Endothelial cell of umbilical vein (primary cell): ENCODE results near the gene PPP3CA. TPM values are rescaled to one million over a fixed set of nuclear protein-coding genes. Genes with fewer than 3 reads are reported as not detected.

Source experiments
- BruUV-seq: library from RNA; stranded (reverse); fragments of 400-500 nt; replicated peaks from 2 replicates; lab custom pipeline; 2021; lab: Mats Ljungman, UMichigan
- CTCF ChIA-PET: fragments of 300-600, 350-600 bp; sonication (Branson Sonifier 250); formaldehyde crosslinking; loops from one replicate; lab custom pipeline; 2021; ENCODE audit warnings: antibody characterized with exemption, inconsistent platforms; lab: Charles Lee
- POLR2A ChIA-PET: fragments of 300-600, 350-600 bp; sonication (Branson Sonifier 250); formaldehyde crosslinking; loops from one replicate; lab custom pipeline; 2021; ENCODE audit warnings: antibody characterized with exemption, inconsistent platforms; lab: Charles Lee
- DNase-seq: peaks from one replicate; pipeline ENCODE4 v3.0.0-alpha.2; 2011; ENCODE audit warnings: low read depth, low spot score
- FAIRE-seq: peaks from 2 replicates; lab custom pipeline; 2011; peaks lifted over from hg19 to GRCh38; lab: Jason Lieb, UNC
- H2AFZ ChIP-seq: 2 replicates; pipeline ENCODE4 v1.6.0; 2012; ENCODE audit warnings: low read depth, low read length, control low read depth, inconsistent platforms
- H3K27ac ChIP-seq: 2 replicates; pipeline ENCODE4 v1.5.1; 2011; ENCODE audit warnings: low read depth, mild to moderate bottlenecking, control low read depth, low read length, moderate library complexity; ENCODE audit not compliant: insufficient read depth
- H3K27me3 ChIP-seq, 2 experiments: 2 replicates each; pipeline versions ENCODE4 v1.6.0 to v1.6.1; 2011; ENCODE audit warnings: low read length in 2 of 2, mixed read lengths in 1 of 2; ENCODE audit not compliant: control insufficient read depth in 2 of 2, insufficient read depth in 2 of 2
- H3K36me3 ChIP-seq, 2 experiments: 2 replicates in 1 of 2; 3 replicates in 1 of 2; pipeline ENCODE4 v1.5.1; 2011; ENCODE audit warnings: low read length in 2 of 2, mild to moderate bottlenecking in 1 of 2, moderate library complexity in 1 of 2; ENCODE audit not compliant: control insufficient read depth in 2 of 2, insufficient read depth in 2 of 2; ENCODE audit errors: extremely low read depth in 1 of 2
- H3K4me1 ChIP-seq: 3 replicates; pipeline ENCODE4 v1.5.1; 2011; ENCODE audit warnings: mild to moderate bottlenecking, low read length; ENCODE audit not compliant: control insufficient read depth, insufficient read depth; ENCODE audit errors: extremely low read depth
- H3K4me2 ChIP-seq: 2 replicates; pipeline ENCODE4 v1.6.1; 2011; ENCODE audit warnings: low read length, control low read depth, mixed read lengths; ENCODE audit not compliant: insufficient read depth
- H3K4me3 ChIP-seq, 3 experiments: fragments of 200-600 bp in 1 of 3; sonication (generic), shearing (Covaris generic) in 1 of 3; replicated peaks in 1 of 3; 2 replicates each; pipeline ENCODE4 v1.5.1; 2011 to 2016; ENCODE audit warnings: control low read depth in 3 of 3, low read length in 3 of 3, mild to moderate bottlenecking in 2 of 3, inconsistent platforms in 1 of 3, low read depth in 1 of 3, moderate library complexity in 1 of 3; ENCODE audit not compliant: insufficient read depth in 1 of 3
- H3K79me2 ChIP-seq: 2 replicates; pipeline ENCODE4 v1.6.0; 2012; ENCODE audit warnings: low read length, inconsistent platforms; ENCODE audit not compliant: control insufficient read depth, insufficient read depth
- H3K9ac ChIP-seq: replicated peaks from 2 replicates; pipeline ENCODE3; 2011; ENCODE audit warnings: low read length, control low read depth; ENCODE audit not compliant: insufficient read depth; ENCODE audit errors: extremely low read depth
- H3K9me1 ChIP-seq: replicated peaks from 3 replicates; pipeline ENCODE4 v1.6.0; 2011; ENCODE audit warnings: mild to moderate bottlenecking, low read length; ENCODE audit not compliant: control insufficient read depth, insufficient read depth; ENCODE audit errors: extremely low read depth
- H3K9me3 ChIP-seq: replicated peaks from 2 replicates; pipeline ENCODE4 v1.5.1; 2012; ENCODE audit warnings: low read length, inconsistent platforms; ENCODE audit not compliant: control insufficient read depth, insufficient read depth
- H4K20me1 ChIP-seq: replicated peaks from 2 replicates; pipeline ENCODE3; 2011; ENCODE audit warnings: mild to moderate bottlenecking, low read length; ENCODE audit not compliant: control insufficient read depth, insufficient read depth; ENCODE audit errors: extremely low read depth
- CTCF ChIP-seq, 2 donors: IDR thresholded peaks; 1 replicate in 1 of 2; 2 replicates in 1 of 2; pipeline ENCODE4 v1.5.1; 2011; ENCODE audit warnings: low read length in 2 of 2, mild to moderate bottlenecking in 2 of 2, moderate library complexity in 2 of 2, control low read depth in 1 of 2, inconsistent platforms in 1 of 2, low read depth in 1 of 2; ENCODE audit not compliant: insufficient read depth in 1 of 2; ENCODE audit errors: extremely low read depth in 1 of 2
- EZH2 ChIP-seq: IDR thresholded peaks from 2 replicates; pipeline ENCODE4 v1.6.1; 2012; ENCODE audit warnings: borderline replicate concordance, low read depth, mild to moderate bottlenecking, moderate library complexity, low read length, inconsistent platforms; ENCODE audit not compliant: severe bottlenecking
- GATA2 ChIP-seq: IDR thresholded peaks from 2 replicates; pipeline ENCODE4 v1.7.0; 2011; ENCODE audit warnings: low read depth, mild to moderate bottlenecking, moderate library complexity, mixed read lengths, low read length; ENCODE audit not compliant: insufficient read length, insufficient read depth
- MAX ChIP-seq: IDR thresholded peaks from 2 replicates; pipeline ENCODE4 v1.6.1; 2011; ENCODE audit not compliant: insufficient read depth, insufficient read length
- MYC ChIP-seq: IDR thresholded peaks from one replicate; pipeline ENCODE4 v1.6.1; 2011; ENCODE audit warnings: mild to moderate bottlenecking, low read depth, low read length
- POLR2A ChIP-seq: IDR thresholded peaks from 2 replicates; pipeline ENCODE4 v1.6.1; 2012; ENCODE audit warnings: low read depth, mild to moderate bottlenecking, control low read depth, low read length
- dilution Hi-C: fragments of 300-500 bp; cut with MboI; formaldehyde crosslinking; loops from one replicate; pipeline ENCODE4 v1.15.0; 2019; ENCODE audit warnings: low sequenced_read_pairs; ENCODE audit not compliant: extremely low pct_ligation_motif_present
- intact Hi-C: fragments of 100-400 bp; cut with micrococcal nuclease; formaldehyde crosslinking; loops from one replicate; pipeline ENCODE4 v1.10.0; 2022
- polyA plus RNA-seq, 4 experiments: library from polyadenylated mRNA; depleted of rRNA in 3 of 4; stranded (reverse) in 3 of 4; unstranded in 1 of 4; fragments of >200 nt; gene quantifications; 2 replicates each; pipeline versions ENCODE4 v1.2.1 to v1.2.3, GENCODE V29; 2011 to 2012; ENCODE audit warnings: missing spikeins in 1 of 4
- total RNA-seq: library from RNA; stranded (reverse); gene quantifications from 2 replicates; pipeline ENCODE4 v1.2.3, GENCODE V29; 2021

Gene PPP3CA
- total and polyA plus RNA-seq, 2 donors (not counting 3 experiments of a cell fraction or from before 2014, with no cell fraction given) = 7.0 to 43.3 TPM

GRCh38 chr4:101027721-101028120 is 319.6 kb downstream of the PPP3CA start:
- Histone ChIP-seq H3K9me3 (no peaks in the 10 kb centered on the region), H3K4me1 (peaks cover 7% of the 10 kb centered on the region), H4K20me1 (no peaks in the 10 kb centered on the region), H3K27ac (no peak overlapping the region), H3K4me2 (no peak overlapping the region), H3K79me2 (no peaks in the 10 kb centered on the region), H3K9ac (no peak overlapping the region), H3K9me1 (no peaks in the 10 kb centered on the region), H3K4me3 (no peak overlapping the region), H3K27me3 (no peaks in the 10 kb centered on the region), H2AFZ (no peak overlapping the region), H3K36me3 (peaks cover 0 to 2% of the 10 kb centered on the region in 2 experiments)
- intact Hi-C loops = loop anchor here (10.0 kb wide), 2 partner anchors 373 to 1083 kb away; partner anchors contain the start of gene DNAJB14
- FAIRE-seq (no peak), DNase-seq (no peak)
- TF ChIP-seq GATA2 (no peak), MAX (no peak), EZH2 (no peak), POLR2A (no peak), CTCF (IDR thresholded peaks at IDR 0.05; ENCODE audit: extremely low read depth in 1 of 2, insufficient read depth in 1 of 2, low read depth in 1 of 2, low read length in 2 of 2) (no peak), MYC (no peak)
- no TSS peak for BruUV-seq
- ChIA-PET POLR2A (no interaction called here), CTCF (interaction anchor here (1.4 kb wide), 1 partner anchor 15 kb away, joined by 4 read pairs; no protein-coding TSS in a partner anchor)
- dilution Hi-C loops = no loop called here
